Fibroblast of villous mesenchyme (primary cell): ENCODE measurements around the gene KIF2A. TPM values are rescaled to one million over a fixed set of nuclear protein-coding genes. Genes with fewer than 3 reads are reported as not detected.

Experiments
- DNase-seq: peaks from one replicate; pipeline ENCODE4 v3.0.0-alpha.2; 2010; ENCODE audit warnings: low read depth
- H3K4me3 ChIP-seq: 2 replicates; pipeline ENCODE4 v1.5.1; 2011; ENCODE audit warnings: low read depth, mild to moderate bottlenecking, low read length
- CTCF ChIP-seq: IDR thresholded peaks from 2 replicates; pipeline ENCODE4 v1.5.1; 2012; ENCODE audit warnings: low read depth, mild to moderate bottlenecking, low read length; ENCODE audit not compliant: insufficient read depth
- total RNA-seq: library from RNA; depleted of rRNA; stranded (reverse); fragments of >200 nt; gene quantifications from 2 replicates; pipeline ENCODE4 v1.2.3, GENCODE V29; 2012

KIF2A gene
- total RNA-seq, 1 donor: 69.1 TPM

- no peak overlapping the region for H3K4me3 ChIP-seq
- DNase-seq: no peak
- TF ChIP-seq CTCF: no peak
Observed at GRCh38 chr5:62340979-62341378, 35.0 kb downstream of the KIF2A start.

GRCh38 chr5:62341783-62342475 is 35.9 kb downstream of the KIF2A start:
- H3K4me3 ChIP-seq: no peak overlapping the region
- no peak for TF ChIP-seq CTCF
- no peak for DNase-seq

GRCh38 chr5:62342476-62342837 is 36.5 kb downstream of the KIF2A start:
- DNase-seq: no peak
- no peak for TF ChIP-seq CTCF
- no peak overlapping the region for H3K4me3 ChIP-seq

- DNase-seq: no peak
- no peak overlapping the region for H3K4me3 ChIP-seq
- no peak for TF ChIP-seq CTCF
Observed at GRCh38 chr5:62343428-62343827, 37.4 kb downstream of the KIF2A start.

GRCh38 chr5:62346748-62347147 is 40.7 kb downstream of the KIF2A start:
- no peak for DNase-seq
- no peak for TF ChIP-seq CTCF
- H3K4me3 ChIP-seq: no peak overlapping the region

- TF ChIP-seq CTCF: no peak
- no peak for DNase-seq
- no peak overlapping the region for H3K4me3 ChIP-seq
Observed at GRCh38 chr5:62347928-62348327, 41.9 kb downstream of the KIF2A start.
